Measurements from ENCODE around the gene BTD. TPM values are rescaled to one million over a fixed set of nuclear protein-coding genes. Genes with fewer than 3 reads are reported as not detected.

The BTD gene
- polyA plus RNA-seq, 1 donor (not counting 4 experiments of a cell fraction or from before 2014, with no cell fraction given) = 12.0 TPM

DNA sequence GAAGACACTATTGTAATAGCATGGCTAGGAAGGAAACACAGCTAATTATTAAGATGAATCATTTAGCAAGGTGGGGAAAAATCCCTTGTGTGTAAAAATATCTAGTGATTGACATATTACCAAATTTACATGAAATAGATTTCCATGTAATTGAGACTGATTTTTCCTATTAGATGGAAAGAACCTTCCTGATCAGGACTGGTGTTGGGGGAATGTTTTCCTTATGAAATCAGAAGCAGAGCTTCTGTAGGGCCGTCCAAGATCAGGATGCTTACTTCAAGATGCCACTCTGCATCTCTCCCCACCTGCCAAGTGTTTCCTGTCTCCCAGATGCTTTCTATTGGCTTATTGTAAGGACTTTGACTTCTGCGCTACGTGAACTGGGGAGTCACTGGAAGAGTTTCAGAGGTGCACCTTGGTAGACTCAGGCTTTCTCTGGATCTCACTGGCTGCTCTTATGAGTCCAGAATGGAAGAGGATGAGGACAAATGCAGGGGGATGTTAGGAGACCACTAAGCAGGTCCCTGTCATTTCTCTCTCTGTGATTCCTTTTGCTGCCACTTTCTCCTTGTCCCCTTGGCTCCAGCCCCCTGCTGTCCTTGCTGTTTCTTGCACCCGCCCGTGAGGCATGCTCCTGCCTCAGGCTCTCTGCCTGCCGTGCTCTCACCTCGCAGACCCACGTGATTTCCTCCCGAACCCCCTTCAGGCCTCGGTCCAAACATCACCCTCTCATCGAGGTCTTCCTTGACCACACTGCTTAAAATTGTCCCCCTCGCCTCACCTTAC lies 30.1 kb downstream of the BTD start:
- Histone ChIP-seq H3K27me3 (ENCODE audit: control insufficient read depth, extremely low read depth, insufficient read depth, low read length) (no peaks in the 10 kb centered on the region), H3K4me2 (ENCODE audit: control insufficient read depth, extremely low read depth, insufficient read depth, low read depth, low read length) (peak overlapping the region; percentile 93), H3K9me1 (ENCODE audit: control insufficient read depth, extremely low read depth, insufficient read depth, low read length) (no peaks in the 10 kb centered on the region), H3K9ac (ENCODE audit: control insufficient read depth, extremely low read depth, insufficient read depth, low read length) (no peak overlapping the region), H3K4me1 (ENCODE audit: control insufficient read depth, extremely low read depth, insufficient read depth, low read length) (peaks cover 30% of the 10 kb centered on the region), H3K79me2 (ENCODE audit: control insufficient read depth, insufficient read depth, low read length) (no peaks in the 10 kb centered on the region), H3K27ac (ENCODE audit: control insufficient read depth, insufficient read depth, low read length) (no peak overlapping the region), H3K4me3 (ENCODE audit: control insufficient read depth in 2 of 3, extremely low read depth in 1 of 3, insufficient read depth in 2 of 3, low read depth in 1 of 3, low read length in 3 of 3) (no peak overlapping the region), H4K20me1 (ENCODE audit: control insufficient read depth, extremely low read depth, insufficient read depth, low read length) (no peaks in the 10 kb centered on the region), H3K36me3 (ENCODE audit: control insufficient read depth in 2 of 2, extremely low read depth in 1 of 2, insufficient read depth in 2 of 2, low read length in 2 of 2) (no peaks in the 10 kb centered on the region), H2AFZ (ENCODE audit: control insufficient read depth, low read length) (no peak overlapping the region), H3K9me3 (ENCODE audit: control insufficient read depth, low read depth, low read length) (no peaks in the 10 kb centered on the region)
- TF ChIP-seq EZH2 (IDR thresholded peaks at IDR 0.05; ENCODE audit: low read length) = no peak
- TF ChIP-seq, protein P1, sequence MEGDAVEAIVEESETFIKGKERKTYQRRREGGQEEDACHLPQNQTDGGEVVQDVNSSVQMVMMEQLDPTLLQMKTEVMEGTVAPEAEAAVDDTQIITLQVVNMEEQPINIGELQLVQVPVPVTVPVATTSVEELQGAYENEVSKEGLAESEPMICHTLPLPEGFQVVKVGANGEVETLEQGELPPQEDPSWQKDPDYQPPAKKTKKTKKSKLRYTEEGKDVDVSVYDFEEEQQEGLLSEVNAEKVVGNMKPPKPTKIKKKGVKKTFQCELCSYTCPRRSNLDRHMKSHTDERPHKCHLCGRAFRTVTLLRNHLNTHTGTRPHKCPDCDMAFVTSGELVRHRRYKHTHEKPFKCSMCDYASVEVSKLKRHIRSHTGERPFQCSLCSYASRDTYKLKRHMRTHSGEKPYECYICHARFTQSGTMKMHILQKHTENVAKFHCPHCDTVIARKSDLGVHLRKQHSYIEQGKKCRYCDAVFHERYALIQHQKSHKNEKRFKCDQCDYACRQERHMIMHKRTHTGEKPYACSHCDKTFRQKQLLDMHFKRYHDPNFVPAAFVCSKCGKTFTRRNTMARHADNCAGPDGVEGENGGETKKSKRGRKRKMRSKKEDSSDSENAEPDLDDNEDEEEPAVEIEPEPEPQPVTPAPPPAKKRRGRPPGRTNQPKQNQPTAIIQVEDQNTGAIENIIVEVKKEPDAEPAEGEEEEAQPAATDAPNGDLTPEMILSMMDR (optimal IDR thresholded peaks at IDR 0.05 in 1 of 3, IDR thresholded peaks at IDR 0.05 in 1 of 3, conservative IDR thresholded peaks at IDR 0.05 in 1 of 3; ENCODE audit: extremely low read depth in 1 of 3, insufficient read depth in 2 of 3, low read length in 3 of 3) = no peak
- DNase-seq (ENCODE audit: low read depth, low spot score) (no peak), FAIRE-seq (no peak)
- dilution Hi-C loops (cut with MboI; ENCODE audit: extremely low pct_ligation_motif_present, low sequenced_read_pairs) = no loop called here

DNA sequence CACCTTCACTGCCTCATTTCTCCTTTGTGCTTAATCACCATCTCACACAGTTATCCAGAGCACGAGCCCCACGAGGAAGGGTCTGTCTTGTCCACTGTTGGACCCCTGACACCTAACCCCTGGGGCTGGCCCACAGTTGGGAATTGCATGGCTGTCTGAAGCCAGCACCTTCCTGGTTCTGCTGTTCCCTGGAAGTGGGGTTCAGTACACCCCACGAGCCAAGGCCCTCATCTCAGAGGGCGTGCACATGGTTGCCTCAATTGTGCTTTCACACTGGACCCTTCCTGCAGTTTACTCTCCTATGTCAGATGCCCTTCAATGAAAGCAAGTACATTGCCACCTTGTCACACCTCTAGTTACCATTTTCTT lies 30.7 kb downstream of the BTD start:
- no peaks in the 10 kb centered on the region for H3K9me3 ChIP-seq (ENCODE audit: control insufficient read depth, low read depth, low read length)
- H3K36me3 ChIP-seq (ENCODE audit: control insufficient read depth in 2 of 2, extremely low read depth in 1 of 2, insufficient read depth in 2 of 2, low read length in 2 of 2) = no peaks in the 10 kb centered on the region
- H2AFZ ChIP-seq (ENCODE audit: control insufficient read depth, low read length) = no peak overlapping the region
- peaks cover 33% of the 10 kb centered on the region for H3K4me1 ChIP-seq (ENCODE audit: control insufficient read depth, extremely low read depth, insufficient read depth, low read length)
- H3K4me2 ChIP-seq (ENCODE audit: control insufficient read depth, extremely low read depth, insufficient read depth, low read depth, low read length) = no peak overlapping the region
- no peak for FAIRE-seq
- no peak overlapping the region for H3K27ac ChIP-seq (ENCODE audit: control insufficient read depth, insufficient read depth, low read length)
- H3K79me2 ChIP-seq (ENCODE audit: control insufficient read depth, insufficient read depth, low read length) = no peaks in the 10 kb centered on the region
- no peak for TF ChIP-seq EZH2 (IDR thresholded peaks at IDR 0.05; ENCODE audit: low read length)
- TF ChIP-seq, protein P1 (optimal IDR thresholded peaks at IDR 0.05 in 1 of 3, IDR thresholded peaks at IDR 0.05 in 1 of 3, conservative IDR thresholded peaks at IDR 0.05 in 1 of 3; ENCODE audit: extremely low read depth in 1 of 3, insufficient read depth in 2 of 3, low read length in 3 of 3) = no peak
- no peaks in the 10 kb centered on the region for H4K20me1 ChIP-seq (ENCODE audit: control insufficient read depth, extremely low read depth, insufficient read depth, low read length)
- H3K4me3 ChIP-seq (ENCODE audit: control insufficient read depth in 2 of 3, extremely low read depth in 1 of 3, insufficient read depth in 2 of 3, low read depth in 1 of 3, low read length in 3 of 3) = no peak overlapping the region
- H3K9me1 ChIP-seq (ENCODE audit: control insufficient read depth, extremely low read depth, insufficient read depth, low read length) = no peaks in the 10 kb centered on the region
- no peaks in the 10 kb centered on the region for H3K27me3 ChIP-seq (ENCODE audit: control insufficient read depth, extremely low read depth, insufficient read depth, low read length)
- dilution Hi-C loops (cut with MboI; ENCODE audit: extremely low pct_ligation_motif_present, low sequenced_read_pairs) = no loop called here
- no peak overlapping the region for H3K9ac ChIP-seq (ENCODE audit: control insufficient read depth, extremely low read depth, insufficient read depth, low read length)
- no peak for DNase-seq (ENCODE audit: low read depth, low spot score)
